SH-SY5Y (cell line): ENCODE results near the gene CHD9.

Experiments used
- GATA2 ChIP-seq: IDR thresholded peaks from 2 replicates; pipeline ENCODE4 v1.6.1; 2011; ENCODE audit warnings: mild to moderate bottlenecking, low read depth, low read length
- GATA3 ChIP-seq: IDR thresholded peaks from 2 replicates; pipeline ENCODE4 v1.6.1; 2011; ENCODE audit warnings: low read depth, mild to moderate bottlenecking, low read length, moderate library complexity

GRCh38 chr16:53219795-53220454 lies 165.1 kb downstream of the CHD9 start:
- no peak for TF ChIP-seq GATA2
- TF ChIP-seq GATA3 = no peak
